Measurements from ENCODE around the gene PDE4B. TPM values are rescaled to one million over a fixed set of nuclear protein-coding genes. Genes with fewer than 3 reads are reported as not detected.
"Not testable (repeated sequence)": the region's sequence is repeated elsewhere in the genome, so short reads cannot be mapped to it uniquely, and the experiment has no call there.

Gene PDE4B
- total RNA-seq, 2 donors from 2014 or later: 4.3 to 18.0 TPM

DNA sequence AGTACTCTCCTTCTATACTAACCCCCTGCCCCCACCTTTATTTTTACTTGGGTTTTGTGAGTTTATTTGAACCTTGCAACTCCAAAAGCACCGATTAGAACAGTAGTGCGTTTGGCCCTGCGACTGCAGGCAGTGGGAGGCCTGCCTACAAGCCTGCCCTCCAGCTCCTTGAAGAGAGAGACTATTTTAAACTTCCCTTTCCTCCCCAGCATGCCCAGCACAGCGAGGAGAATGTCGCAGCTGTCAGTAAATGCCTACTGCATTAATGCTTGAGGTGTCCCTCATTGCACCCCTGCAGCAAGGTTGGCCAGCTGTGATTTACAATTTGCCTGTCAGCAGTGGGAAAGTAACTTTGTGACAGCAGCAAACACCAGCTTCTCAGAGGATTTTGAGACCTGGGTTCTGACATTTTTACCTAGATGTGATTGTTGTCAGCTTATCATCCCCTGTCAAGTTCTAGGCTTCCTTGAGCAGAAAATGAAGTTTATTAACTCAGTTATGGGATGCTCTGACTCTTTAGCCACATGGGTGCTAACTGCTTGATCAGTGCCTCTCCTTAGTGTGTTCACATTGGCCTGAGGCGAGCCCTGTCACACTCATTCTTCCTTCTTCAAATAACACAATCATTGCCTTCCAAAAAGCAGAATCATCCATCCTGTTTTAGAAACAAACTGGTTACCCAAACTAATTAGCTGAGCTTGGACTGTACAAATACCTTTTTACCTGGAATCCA is 170.6 kb downstream of the PDE4B start:
- no peaks in the 10 kb centered on the region for H3K4me1 Mint-ChIP-seq

DNA sequence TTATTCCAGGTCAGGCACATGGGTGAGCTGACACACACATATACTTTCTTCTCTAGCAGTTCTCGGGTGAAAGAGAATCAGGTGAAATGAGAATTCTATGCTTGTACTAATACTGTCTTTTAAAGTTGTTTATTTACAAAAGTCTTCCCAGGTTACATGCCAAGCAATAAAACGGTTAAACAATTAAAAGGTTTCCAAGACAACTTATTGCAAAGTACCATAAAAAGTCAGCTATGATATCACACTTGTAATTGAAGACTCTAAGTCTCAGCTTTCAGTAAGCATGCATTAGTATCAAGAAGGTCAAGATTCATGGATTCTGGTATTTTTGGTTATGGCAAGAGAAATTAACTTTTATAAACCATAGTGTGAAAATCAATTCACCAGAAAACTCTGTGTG is 171.4 kb downstream of the PDE4B start:
- no peaks in the 10 kb centered on the region for H3K9me3 Mint-ChIP-seq
- no peak overlapping the region for H3K4me3 Mint-ChIP-seq
- Histone ChIP-seq H3K36me3 (ENCODE audit: control insufficient read depth, insufficient read depth, low read length) (no peaks in the 10 kb centered on the region), H3K9ac (ENCODE audit: extremely low read depth, low read length, poor library complexity, severe bottlenecking) (no peak overlapping the region), H3K9me3 (ENCODE audit: control insufficient read depth, low read length) (no peaks in the 10 kb centered on the region), H3K27ac (ENCODE audit: low read depth, low read length) (no peak overlapping the region), H3K4me1 (ENCODE audit: control insufficient read depth, insufficient read depth, low read length) (no peaks in the 10 kb centered on the region), H3K4me3 (ENCODE audit: low read length) (no peak overlapping the region), H3K27me3 (ENCODE audit: control insufficient read depth, insufficient read depth, low read length, poor library complexity, severe bottlenecking) (no peaks in the 10 kb centered on the region)
- DNase-seq: no peak
- H3K27ac Mint-ChIP-seq: no peak overlapping the region
- H3K27me3 Mint-ChIP-seq (ENCODE audit: insufficient read depth): no peaks in the 10 kb centered on the region
- H3K4me1 Mint-ChIP-seq: no peaks in the 10 kb centered on the region
- no peaks in the 10 kb centered on the region for H3K36me3 Mint-ChIP-seq (ENCODE audit: low read depth)
- 87 to 100% methylated on average over 2 of the region's 2 CpGs for WGBS, 2 experiments (ENCODE audit: insufficient coverage in 1 of 2, insufficient read length in 1 of 2)
- TF ChIP-seq, protein P1, sequence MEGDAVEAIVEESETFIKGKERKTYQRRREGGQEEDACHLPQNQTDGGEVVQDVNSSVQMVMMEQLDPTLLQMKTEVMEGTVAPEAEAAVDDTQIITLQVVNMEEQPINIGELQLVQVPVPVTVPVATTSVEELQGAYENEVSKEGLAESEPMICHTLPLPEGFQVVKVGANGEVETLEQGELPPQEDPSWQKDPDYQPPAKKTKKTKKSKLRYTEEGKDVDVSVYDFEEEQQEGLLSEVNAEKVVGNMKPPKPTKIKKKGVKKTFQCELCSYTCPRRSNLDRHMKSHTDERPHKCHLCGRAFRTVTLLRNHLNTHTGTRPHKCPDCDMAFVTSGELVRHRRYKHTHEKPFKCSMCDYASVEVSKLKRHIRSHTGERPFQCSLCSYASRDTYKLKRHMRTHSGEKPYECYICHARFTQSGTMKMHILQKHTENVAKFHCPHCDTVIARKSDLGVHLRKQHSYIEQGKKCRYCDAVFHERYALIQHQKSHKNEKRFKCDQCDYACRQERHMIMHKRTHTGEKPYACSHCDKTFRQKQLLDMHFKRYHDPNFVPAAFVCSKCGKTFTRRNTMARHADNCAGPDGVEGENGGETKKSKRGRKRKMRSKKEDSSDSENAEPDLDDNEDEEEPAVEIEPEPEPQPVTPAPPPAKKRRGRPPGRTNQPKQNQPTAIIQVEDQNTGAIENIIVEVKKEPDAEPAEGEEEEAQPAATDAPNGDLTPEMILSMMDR (conservative IDR thresholded peaks at IDR 0.05): no peak

More for the DNA sequence above, 170.6 kb downstream of the PDE4B start:
- no peak overlapping the region for H3K27ac Mint-ChIP-seq
- H3K36me3 Mint-ChIP-seq (ENCODE audit: low read depth): no peaks in the 10 kb centered on the region
- TF ChIP-seq, protein P1 (conservative IDR thresholded peaks at IDR 0.05): no peak
- no peak overlapping the region for H3K9ac ChIP-seq (ENCODE audit: extremely low read depth, low read length, poor library complexity, severe bottlenecking)
- DNase-seq: no peak
- no peaks in the 10 kb centered on the region for H3K27me3 Mint-ChIP-seq (ENCODE audit: insufficient read depth)
- no peak overlapping the region for H3K27ac ChIP-seq (ENCODE audit: low read depth, low read length)
- no peak overlapping the region for H3K4me3 Mint-ChIP-seq
- no peaks in the 10 kb centered on the region for H3K36me3 ChIP-seq (ENCODE audit: control insufficient read depth, insufficient read depth, low read length)
- no peak overlapping the region for H3K4me3 ChIP-seq (ENCODE audit: low read length)
- WGBS, 2 experiments (ENCODE audit: insufficient coverage in 1 of 2, insufficient read length in 1 of 2): 82 to 86% methylated on average over 3 to 6 of the region's 6 CpGs
- no peaks in the 10 kb centered on the region for H3K27me3 ChIP-seq (ENCODE audit: control insufficient read depth, insufficient read depth, low read length, poor library complexity, severe bottlenecking)
- no peaks in the 10 kb centered on the region for H3K4me1 ChIP-seq (ENCODE audit: control insufficient read depth, insufficient read depth, low read length)
- H3K9me3 ChIP-seq (ENCODE audit: control insufficient read depth, low read length): no peaks in the 10 kb centered on the region
- H3K9me3 Mint-ChIP-seq: no peaks in the 10 kb centered on the region

DNA sequence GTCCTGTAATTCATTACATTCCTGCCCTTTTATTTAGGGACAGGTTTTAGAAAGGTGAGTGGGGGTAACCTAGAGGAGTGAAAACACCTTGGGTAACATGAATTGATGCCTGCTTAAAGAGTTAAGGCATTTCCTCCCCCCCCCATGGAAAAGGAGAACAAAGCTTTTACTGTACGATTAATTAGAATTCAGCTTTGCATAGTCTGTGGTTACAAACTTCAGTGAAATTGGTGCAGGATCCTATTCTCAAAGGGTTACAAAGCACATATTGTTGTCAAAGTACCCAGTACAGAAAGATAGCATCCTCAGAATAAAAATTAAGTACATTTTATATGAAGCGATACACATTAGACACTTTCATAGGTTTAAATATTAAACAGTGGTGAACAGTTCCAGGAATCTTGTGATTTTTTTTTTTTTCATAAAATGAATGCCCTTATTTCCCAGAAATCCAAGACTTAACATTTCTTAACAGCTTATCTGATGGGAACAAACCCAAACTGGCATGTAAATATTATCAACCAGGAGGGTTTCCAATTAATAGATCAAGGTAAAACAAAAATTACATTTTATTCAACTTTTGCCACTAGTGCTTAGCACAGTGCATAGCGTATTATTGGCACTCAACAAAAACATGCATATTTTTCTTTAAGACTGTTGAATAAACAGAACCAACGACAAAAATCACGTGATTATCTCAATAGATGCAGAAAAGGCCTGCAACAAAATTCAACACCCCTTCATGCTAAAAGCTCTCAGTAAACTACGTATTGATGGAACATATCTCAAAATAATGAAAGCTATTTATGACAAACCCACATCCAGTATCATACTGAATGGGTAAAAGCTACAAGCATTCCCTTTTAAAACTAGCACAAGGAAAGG is 172.7 kb downstream of the PDE4B start:
- no peaks in the 10 kb centered on the region for H3K9me3 ChIP-seq (ENCODE audit: control insufficient read depth, low read length)
- Mint-ChIP-seq H3K36me3 (ENCODE audit: low read depth) (no peaks in the 10 kb centered on the region), H3K4me3 (no peak overlapping the region), H3K4me1 (no peaks in the 10 kb centered on the region), H3K9me3 (no peaks in the 10 kb centered on the region), H3K27ac (no peak overlapping the region), H3K27me3 (ENCODE audit: insufficient read depth) (no peaks in the 10 kb centered on the region)
- no peaks in the 10 kb centered on the region for H3K4me1 ChIP-seq (ENCODE audit: control insufficient read depth, insufficient read depth, low read length)
- TF ChIP-seq, protein P1 (conservative IDR thresholded peaks at IDR 0.05): no peak
- no peak for DNase-seq
- H3K27ac ChIP-seq (ENCODE audit: low read depth, low read length): no peak overlapping the region
- no peaks in the 10 kb centered on the region for H3K36me3 ChIP-seq (ENCODE audit: control insufficient read depth, insufficient read depth, low read length)
- H3K27me3 ChIP-seq (ENCODE audit: control insufficient read depth, insufficient read depth, low read length, poor library complexity, severe bottlenecking): no peaks in the 10 kb centered on the region
- H3K4me3 ChIP-seq (ENCODE audit: low read length): no peak overlapping the region
- no peak overlapping the region for H3K9ac ChIP-seq (ENCODE audit: extremely low read depth, low read length, poor library complexity, severe bottlenecking)
- WGBS, 2 experiments (ENCODE audit: insufficient coverage in 1 of 2, insufficient read length in 1 of 2): 93% methylated on average over 2 to 6 of the region's 6 CpGs

DNA sequence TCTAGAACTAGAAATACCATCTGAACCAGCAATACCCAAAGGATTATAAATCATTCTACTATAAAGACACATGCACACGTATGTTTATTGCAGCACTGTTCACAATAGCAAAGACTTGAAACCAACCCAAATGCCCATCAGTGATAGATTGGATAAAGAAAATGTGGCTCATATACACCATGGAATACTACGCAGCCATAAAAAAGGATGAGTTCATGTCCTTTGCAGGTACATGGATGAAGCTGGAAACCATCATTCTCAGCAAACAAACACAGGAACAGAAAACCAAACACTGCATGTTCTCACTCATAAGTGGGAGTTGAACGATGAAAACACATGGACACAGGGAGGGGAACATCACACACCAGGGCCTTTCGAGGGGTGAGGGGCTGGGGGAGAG is 174.8 kb downstream of the PDE4B start:
- H3K36me3 Mint-ChIP-seq (ENCODE audit: low read depth): not testable (repeated sequence)

More for the DNA sequence above, 174.8 kb downstream of the PDE4B start:
- not testable (repeated sequence) for H3K27ac Mint-ChIP-seq; H3K4me3 ChIP-seq (ENCODE audit: low read length); H3K9me3 Mint-ChIP-seq; H3K27ac ChIP-seq (ENCODE audit: low read depth, low read length); DNase-seq; H3K4me1 ChIP-seq (ENCODE audit: control insufficient read depth, insufficient read depth, low read length); H3K27me3 Mint-ChIP-seq (ENCODE audit: insufficient read depth); H3K36me3 ChIP-seq (ENCODE audit: control insufficient read depth, insufficient read depth, low read length); H3K4me1 Mint-ChIP-seq; H3K4me3 Mint-ChIP-seq; H3K9me3 ChIP-seq (ENCODE audit: control insufficient read depth, low read length); H3K9ac ChIP-seq (ENCODE audit: extremely low read depth, low read length, poor library complexity, severe bottlenecking); H3K27me3 ChIP-seq (ENCODE audit: control insufficient read depth, insufficient read depth, low read length, poor library complexity, severe bottlenecking)
- 89 to 98% methylated on average over 2 to 3 of the region's 4 CpGs for WGBS, 2 experiments (ENCODE audit: insufficient coverage in 1 of 2, insufficient read length in 1 of 2)

All from endodermal cell (in vitro differentiated cells).